Naive thymus-derived CD4-positive, alpha-beta T cell (primary cell): ENCODE measurements around the gene RALBP1. TPM values are rescaled to one million over a fixed set of nuclear protein-coding genes. Genes with fewer than 3 reads are reported as not detected.
"Not testable (repeated sequence)": the region's sequence is repeated elsewhere in the genome, so short reads cannot be mapped to it uniquely, and the experiment has no call there.

Experiments
- ATAC-seq: fragments of 150-1000 bp; cut with Tn5 transposase; 2 replicates; pipeline ENCODE4 v1.10.0; 2021; ENCODE audit warnings: mild to moderate bottlenecking, moderate library complexity
- CTCF ChIA-PET: fragments of 350-600 bp; sonication (Branson Sonifier 250); formaldehyde crosslinking; loops from one replicate; lab custom pipeline; 2021; ENCODE audit warnings: antibody characterized with exemption; lab: Charles Lee
- POLR2A ChIA-PET: fragments of 350-600 bp; sonication (Branson Sonifier 250); formaldehyde crosslinking; loops from one replicate; lab custom pipeline; 2021; ENCODE audit warnings: antibody characterized with exemption, inconsistent platforms; lab: Charles Lee
- DNase-seq, 9 donors: peaks; one replicate each; pipeline versions ENCODE4 v3.0.0 to v3.0.0-alpha.2; 2020 to 2022; ENCODE audit warnings: mixed read lengths in 1 of 9
- H3K27ac ChIP-seq: one replicate; pipeline ENCODE4 v1.7.0; 2013; ENCODE audit warnings: mild to moderate bottlenecking, low read depth, low read length, moderate library complexity
- H3K27me3 ChIP-seq, 2 donors: one replicate each; pipeline ENCODE4 v1.7.0; 2013; ENCODE audit warnings: low read length in 2 of 2, mild to moderate bottlenecking in 2 of 2, moderate library complexity in 2 of 2; ENCODE audit not compliant: control insufficient read depth in 2 of 2, insufficient read depth in 2 of 2
- H3K36me3 ChIP-seq, 3 experiments: 1 replicate in 2 of 3; 2 replicates in 1 of 3; pipeline ENCODE4 v1.7.0; 2013; ENCODE audit warnings: low read length in 3 of 3, mild to moderate bottlenecking in 3 of 3, moderate library complexity in 1 of 3; ENCODE audit not compliant: insufficient read depth in 3 of 3, control insufficient read depth in 2 of 3
- H3K4me1 ChIP-seq, 2 donors: one replicate each; pipeline ENCODE4 v1.7.0; 2013; ENCODE audit warnings: low read length in 2 of 2, mild to moderate bottlenecking in 2 of 2, moderate library complexity in 1 of 2; ENCODE audit not compliant: control insufficient read depth in 2 of 2, insufficient read depth in 2 of 2
- H3K4me3 ChIP-seq: 2 replicates; pipeline ENCODE4 v1.7.0; 2013; ENCODE audit warnings: mild to moderate bottlenecking, low read length
- H3K9me3 ChIP-seq, 3 experiments: 1 replicate in 2 of 3; 2 replicates in 1 of 3; pipeline ENCODE4 v1.7.0; 2013; ENCODE audit warnings: low read length in 3 of 3; ENCODE audit not compliant: control insufficient read depth in 2 of 3
- H3K27ac Mint-ChIP-seq, 9 donors: one replicate each; pipeline ENCODE4 v1.8.0; 2020 to 2022; ENCODE audit warnings: mixed read lengths in 9 of 9, mild to moderate bottlenecking in 8 of 9, moderate library complexity in 5 of 9, inconsistent platforms in 2 of 9
- H3K27me3 Mint-ChIP-seq, 5 donors: one replicate each; pipeline ENCODE4 v1.8.0; 2021 to 2022; ENCODE audit warnings: mixed read lengths in 5 of 5, mild to moderate bottlenecking in 1 of 5
- H3K36me3 Mint-ChIP-seq, 5 donors: one replicate each; pipeline ENCODE4 v1.8.0; 2020 to 2022; ENCODE audit warnings: mixed read lengths in 5 of 5, mild to moderate bottlenecking in 3 of 5, inconsistent platforms in 1 of 5
- H3K4me1 Mint-ChIP-seq, 7 donors: one replicate each; pipeline ENCODE4 v1.8.0; 2020 to 2022; ENCODE audit warnings: mixed read lengths in 7 of 7, mild to moderate bottlenecking in 3 of 7, inconsistent platforms in 1 of 7
- H3K4me3 Mint-ChIP-seq, 10 donors: one replicate each; pipeline ENCODE4 v1.8.0; 2020 to 2022; ENCODE audit warnings: mild to moderate bottlenecking in 10 of 10, mixed read lengths in 10 of 10, moderate library complexity in 6 of 10, inconsistent platforms in 2 of 10
- H3K9me3 Mint-ChIP-seq, 11 donors: one replicate each; pipeline ENCODE4 v1.8.0; 2020 to 2022; ENCODE audit warnings: mixed read lengths in 11 of 11, mild to moderate bottlenecking in 4 of 11, inconsistent platforms in 1 of 11, moderate library complexity in 1 of 11
- intact Hi-C, 2 donors: fragments of 100-400 bp; cut with micrococcal nuclease; formaldehyde crosslinking; loops; one replicate each; pipeline ENCODE4 v1.15.1; 2023
- polyA plus RNA-seq, 2 donors: library from polyadenylated mRNA; unstranded; fragments of 300-500 nt; fragmentation: Illumina TruSeq; gene quantifications; one replicate each; pipeline ENCODE4 v1.2.3, GENCODE V29; 2021
- total RNA-seq, 6 experiments: library from RNA in 5 of 6; stranded (reverse) in 5 of 6; gene quantifications; 1 replicate in 5 of 6; 2 replicates in 1 of 6; pipeline ENCODE4 v1.2.3 and lab custom pipeline; 2021 to 2026

The RALBP1 gene
- total and polyA plus RNA-seq, 7 experiments from 2014 or later = 20.3 to 47.8 (median 40.0) TPM

DNA sequence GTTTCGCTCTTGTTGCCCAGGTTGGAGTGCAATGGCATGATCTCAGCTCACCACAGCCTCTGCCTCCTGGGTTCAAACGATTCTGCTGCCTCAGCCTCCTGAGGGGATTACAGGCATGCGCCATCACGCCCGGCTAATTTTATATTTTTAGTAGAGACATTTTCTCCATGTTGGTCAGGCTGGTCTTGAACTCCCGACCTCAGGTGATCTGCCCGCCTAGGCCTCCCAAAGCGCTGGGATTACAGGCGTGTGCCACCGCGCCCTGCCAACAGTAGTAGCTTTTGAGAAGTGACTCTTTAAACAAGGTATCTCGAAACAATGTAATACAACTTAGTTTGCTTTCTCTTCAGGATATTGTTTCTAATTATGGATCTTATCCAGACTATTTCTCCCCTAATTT, 1.6 kb downstream of the RALBP1 start:
- POLR2A ChIA-PET, H3K4me3 ChIP-seq, DNase-seq, H3K9me3 Mint-ChIP-seq, CTCF ChIA-PET, H3K27me3 ChIP-seq, H3K36me3 ChIP-seq, ATAC-seq, H3K27ac ChIP-seq, H3K9me3 ChIP-seq: not testable (repeated sequence)
- intact Hi-C loops = loop anchor here (1.0 to 5.0 kb wide), 4 partner anchors 39 to 1050 kb away; partner anchors contain the start of gene NAPG (in 1 of the 2)
- peaks cover 25 to 54% (median 39%) of the 10 kb centered on the region in 7 donors for H3K4me1 Mint-ChIP-seq
- H3K36me3 Mint-ChIP-seq = peaks cover 14 to 33% (median 17%) of the 10 kb centered on the region in 5 donors
- peak overlapping the region in 9 of 10 donors; percentile 21 to 99 (median 84) for H3K4me3 Mint-ChIP-seq
- peaks cover 0 to 19% (median 5%) of the 10 kb centered on the region in 5 donors for H3K27me3 Mint-ChIP-seq
- H3K27ac Mint-ChIP-seq = peak overlapping the region in 8 of 9 donors; percentile 24 to 94 (median 66)
- H3K4me1 ChIP-seq = peaks cover 0 to 14% of the 10 kb centered on the region in 2 donors

DNA sequence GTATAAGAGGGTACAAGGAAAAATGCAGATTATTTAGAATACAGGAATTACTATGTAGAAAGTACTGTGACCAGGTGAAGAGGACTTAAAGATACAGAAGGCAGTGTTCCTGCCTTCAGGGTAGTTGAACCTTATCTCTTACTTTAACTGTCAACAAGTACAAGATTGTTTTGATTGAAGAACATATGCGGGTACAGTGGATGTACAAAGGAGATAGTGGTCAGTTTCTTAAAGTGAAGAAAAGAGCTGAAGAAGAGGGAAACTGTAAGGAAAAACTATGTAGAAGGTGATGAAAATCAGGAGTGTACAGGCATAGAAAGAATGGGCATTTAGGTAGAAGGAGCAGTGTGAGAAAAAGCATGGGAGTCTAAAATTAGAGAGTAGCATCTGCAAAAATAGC, 2.2 kb downstream of the RALBP1 start:
- no peaks in the 10 kb centered on the region for H3K27me3 ChIP-seq
- Mint-ChIP-seq H3K9me3 (no peaks in the 10 kb centered on the region), H3K36me3 (peaks cover 14 to 38% (median 17%) of the 10 kb centered on the region in 5 donors), H3K4me1 (peaks cover 30 to 60% (median 43%) of the 10 kb centered on the region in 7 donors), H3K27me3 (peaks cover 0 to 14% (median under 1%) of the 10 kb centered on the region in 5 donors), H3K27ac (peak overlapping the region in 7 of 9 donors; percentile 2 to 94 (median 49)), H3K4me3 (peak overlapping the region in 4 of 10 donors; percentile 21 to 96 (median 82))
- H3K36me3 ChIP-seq = peaks cover 0 to 9% (median 0%) of the 10 kb centered on the region in 3 experiments
- DNase-seq (no peak), ATAC-seq (no peak)
- H3K4me3 ChIP-seq = no peak overlapping the region
- intact Hi-C loops = loop anchor here in 1 of 2 donors (5.0 kb wide), 2 partner anchors 395 to 1050 kb away; partner anchors contain the start of gene NAPG
- H3K27ac ChIP-seq = no peak overlapping the region
- no peaks in the 10 kb centered on the region for H3K9me3 ChIP-seq
- ChIA-PET CTCF (no interaction called here), POLR2A (no interaction called here)
- H3K4me1 ChIP-seq = peaks cover 0 to 14% of the 10 kb centered on the region in 2 donors

DNA sequence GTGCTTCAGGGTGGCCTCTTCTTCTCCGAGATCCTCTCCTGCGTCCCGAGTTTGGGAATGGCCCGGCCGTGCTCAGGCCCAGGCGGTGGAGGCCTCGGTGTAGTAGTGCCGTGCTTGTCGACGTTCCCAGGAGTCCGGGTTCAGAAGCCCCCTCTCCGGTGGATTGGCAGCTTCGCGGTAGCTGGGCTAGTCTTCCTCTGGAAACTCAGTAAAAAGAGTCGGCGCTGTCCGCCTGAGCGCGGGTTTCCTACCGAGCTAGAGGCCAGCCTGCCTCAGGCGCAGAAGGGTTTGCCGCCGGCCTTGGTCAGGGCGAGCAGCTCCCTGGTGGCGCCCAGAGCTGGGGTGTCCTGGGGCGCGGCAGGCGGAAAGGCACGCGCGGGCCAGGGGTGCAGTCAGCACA, 3.2 kb downstream of the RALBP1 start:
- Mint-ChIP-seq H3K36me3 (peaks cover 14 to 49% (median 23%) of the 10 kb centered on the region in 5 donors), H3K4me1 (peaks cover 33 to 70% (median 52%) of the 10 kb centered on the region in 7 donors), H3K4me3 (no peak overlapping the region), H3K27me3 (peaks cover 0 to 7% (median 0%) of the 10 kb centered on the region in 5 donors), H3K9me3 (peaks cover 0 to 6% (median 0%) of the 10 kb centered on the region in 11 donors), H3K27ac (no peak overlapping the region)
- ChIA-PET CTCF (no interaction called here), POLR2A (no interaction called here)
- Histone ChIP-seq H3K4me3 (no peak overlapping the region), H3K27me3 (no peaks in the 10 kb centered on the region), H3K36me3 (peaks cover 0 to 9% (median 0%) of the 10 kb centered on the region in 3 experiments), H3K9me3 (no peaks in the 10 kb centered on the region), H3K4me1 (peaks cover 0 to 14% of the 10 kb centered on the region in 2 donors), H3K27ac (no peak overlapping the region)
- no peak for DNase-seq
- intact Hi-C loops = loop anchor here in 1 of 2 donors (5.0 kb wide), 2 partner anchors 396 to 1049 kb away; partner anchors contain the start of gene NAPG
- ATAC-seq = no peak

DNA sequence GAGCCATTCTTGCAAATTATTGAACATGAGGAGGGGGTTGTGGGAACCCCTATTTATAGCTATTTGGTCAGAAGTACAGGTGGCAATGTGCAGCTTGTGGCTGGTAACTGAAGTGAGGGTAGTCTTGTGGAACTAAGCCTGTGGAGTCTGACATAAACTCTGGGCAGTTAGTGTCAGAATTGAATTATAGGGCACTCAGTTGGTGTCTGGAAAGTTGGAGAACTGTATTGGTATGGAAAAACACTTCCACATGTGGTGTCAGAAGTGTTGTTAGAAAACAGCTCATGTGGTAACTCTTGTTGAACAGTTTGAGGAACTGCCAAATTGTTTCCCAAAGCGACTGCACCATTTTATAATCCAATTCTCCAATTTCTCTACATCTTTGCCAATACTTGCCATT, 7.5 kb downstream of the RALBP1 start:
- Histone ChIP-seq H3K4me3 (no peak overlapping the region), H3K9me3 (no peaks in the 10 kb centered on the region), H3K4me1 (no peaks in the 10 kb centered on the region), H3K27me3 (no peaks in the 10 kb centered on the region), H3K36me3 (peaks cover 0 to 5% (median 0%) of the 10 kb centered on the region in 3 experiments), H3K27ac (no peak overlapping the region)
- intact Hi-C loops = no loop called here
- no peaks in the 10 kb centered on the region for H3K27me3 Mint-ChIP-seq
- ChIA-PET CTCF (no interaction called here), POLR2A (interaction anchor here (0.6 kb wide), 1 partner anchor 193 kb away, joined by 4 read pairs; no protein-coding TSS in a partner anchor)
- H3K27ac Mint-ChIP-seq = no peak overlapping the region
- peaks cover 15 to 73% (median 54%) of the 10 kb centered on the region in 7 donors for H3K4me1 Mint-ChIP-seq
- peaks cover 19 to 77% (median 48%) of the 10 kb centered on the region in 5 donors for H3K36me3 Mint-ChIP-seq
- H3K4me3 Mint-ChIP-seq = no peak overlapping the region
- no peak for ATAC-seq
- peaks cover 0 to 27% (median 7%) of the 10 kb centered on the region in 11 donors for H3K9me3 Mint-ChIP-seq
- no peak for DNase-seq

DNA sequence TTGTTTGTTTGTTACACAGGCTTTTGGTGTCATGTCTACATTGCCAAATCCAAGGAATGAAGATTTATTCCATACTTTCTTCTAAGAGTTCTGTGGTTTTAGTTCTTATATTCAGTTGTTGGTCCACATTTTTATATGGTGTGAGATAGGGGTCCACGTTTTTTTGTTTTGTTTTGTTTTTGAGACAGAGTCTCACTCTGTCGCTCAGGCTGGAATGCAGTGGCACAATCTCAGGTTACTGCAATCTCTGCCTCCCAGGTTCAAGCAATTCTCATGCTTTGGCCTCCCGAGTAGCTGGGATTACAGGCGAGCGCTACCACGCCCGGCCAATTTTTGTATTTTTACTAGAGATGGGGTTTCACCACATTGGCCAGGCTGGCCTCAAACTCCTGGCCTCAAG, 8.2 kb downstream of the RALBP1 start:
- ChIA-PET CTCF (no interaction called here), POLR2A (no interaction called here)
- Mint-ChIP-seq H3K27me3 (no peaks in the 10 kb centered on the region), H3K4me1 (peaks cover 15 to 76% (median 56%) of the 10 kb centered on the region in 7 donors), H3K27ac (no peak overlapping the region), H3K4me3 (peak overlapping the region in 1 of 10 donors; percentile 6), H3K36me3 (peaks cover 19 to 79% (median 51%) of the 10 kb centered on the region in 5 donors), H3K9me3 (peaks cover 0 to 33% (median 7%) of the 10 kb centered on the region in 11 donors)
- no peak for DNase-seq
- ATAC-seq = no peak
- no peak overlapping the region for H3K4me3 ChIP-seq
- no peaks in the 10 kb centered on the region for H3K27me3 ChIP-seq
- no peaks in the 10 kb centered on the region for H3K9me3 ChIP-seq
- H3K36me3 ChIP-seq = peaks cover 0 to 2% (median 0%) of the 10 kb centered on the region in 3 experiments
- H3K27ac ChIP-seq = no peak overlapping the region
- no peaks in the 10 kb centered on the region for H3K4me1 ChIP-seq
- intact Hi-C loops = no loop called here

DNA sequence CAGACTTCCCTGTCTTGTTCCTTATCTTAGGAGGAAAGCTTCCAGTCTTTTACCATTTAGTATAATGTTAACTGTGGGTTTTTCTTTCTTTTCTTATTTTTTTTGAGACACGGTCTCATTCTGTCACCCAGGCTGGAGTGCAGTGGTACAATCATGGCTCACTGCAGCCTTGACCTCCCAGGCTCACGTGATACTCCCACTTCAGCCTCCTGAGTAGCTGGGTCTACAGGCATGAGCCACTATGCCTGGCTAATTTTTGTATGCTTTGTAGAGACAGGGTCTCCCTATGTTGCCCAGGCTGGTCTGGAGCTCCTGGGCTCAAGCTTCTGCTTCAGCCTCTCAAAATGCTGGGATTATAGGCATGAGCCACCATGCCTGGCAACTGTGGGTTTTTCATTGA, 9.5 kb downstream of the RALBP1 start:
- H3K27me3 Mint-ChIP-seq, H3K4me3 Mint-ChIP-seq, H3K4me1 ChIP-seq, POLR2A ChIA-PET, H3K9me3 ChIP-seq, H3K27ac ChIP-seq, H3K27me3 ChIP-seq, ATAC-seq, CTCF ChIA-PET, H3K27ac Mint-ChIP-seq, H3K36me3 ChIP-seq, H3K4me3 ChIP-seq, DNase-seq, intact Hi-C loops: not testable (repeated sequence)
- peaks cover 0 to 33% (median 7%) of the 10 kb centered on the region in 11 donors for H3K9me3 Mint-ChIP-seq
- peaks cover 12 to 79% (median 54%) of the 10 kb centered on the region in 5 donors for H3K36me3 Mint-ChIP-seq
- peaks cover 13 to 76% (median 52%) of the 10 kb centered on the region in 7 donors for H3K4me1 Mint-ChIP-seq
